HG02840 (cell line): ENCODE data around the gene HK1.
"Not testable (repeated sequence)": the region's sequence is repeated elsewhere in the genome, so short reads cannot be mapped to it uniquely, and the experiment has no call there.

Experiments used
- ATAC-seq: cut with Tn5 transposase; IDR thresholded peaks from one replicate; pipeline ENCODE4 v1.9.1; 2021; ENCODE audit warnings: mild to moderate bottlenecking, moderate library complexity, moderate number of reproducible peaks; ENCODE audit not compliant: unreplicated experiment, low FRiP score

Gene HK1

GRCh38 chr10:69253171-69253570 lies 25.1 kb upstream of the HK1 start:
- ATAC-seq, result no peak

GRCh38 chr10:69254877-69255276 lies 23.4 kb upstream of the HK1 start:
- no peak for ATAC-seq

GRCh38 chr10:69259547-69260243 lies 18.6 kb upstream of the HK1 start:
- no peak for ATAC-seq

- ATAC-seq, result no peak
Measured at GRCh38 chr10:69261184-69261583, 17.1 kb upstream of the HK1 start.

DNA sequence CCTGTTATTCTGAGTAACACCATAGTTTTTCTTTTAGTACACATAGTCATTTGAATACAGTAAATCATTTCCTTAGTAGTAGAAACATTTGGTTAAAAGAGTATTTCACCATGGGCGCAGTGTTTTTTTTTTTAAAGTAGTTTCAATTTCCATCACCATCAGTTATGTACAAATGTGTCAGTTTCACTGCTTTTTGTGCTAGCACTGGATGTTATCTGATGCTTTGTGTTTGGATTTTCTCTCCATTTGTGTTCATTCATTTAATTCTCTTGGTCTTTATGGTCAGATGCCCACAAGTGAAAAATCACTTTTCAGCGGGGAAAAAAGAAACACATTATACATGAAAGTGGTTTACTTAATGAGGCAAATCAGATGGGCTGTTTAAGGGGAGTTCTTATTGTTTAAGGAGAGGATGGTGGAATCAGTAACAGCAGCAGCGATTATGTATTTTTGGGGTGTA lies 16.0 kb upstream of the HK1 start:
- no peak for ATAC-seq

DNA sequence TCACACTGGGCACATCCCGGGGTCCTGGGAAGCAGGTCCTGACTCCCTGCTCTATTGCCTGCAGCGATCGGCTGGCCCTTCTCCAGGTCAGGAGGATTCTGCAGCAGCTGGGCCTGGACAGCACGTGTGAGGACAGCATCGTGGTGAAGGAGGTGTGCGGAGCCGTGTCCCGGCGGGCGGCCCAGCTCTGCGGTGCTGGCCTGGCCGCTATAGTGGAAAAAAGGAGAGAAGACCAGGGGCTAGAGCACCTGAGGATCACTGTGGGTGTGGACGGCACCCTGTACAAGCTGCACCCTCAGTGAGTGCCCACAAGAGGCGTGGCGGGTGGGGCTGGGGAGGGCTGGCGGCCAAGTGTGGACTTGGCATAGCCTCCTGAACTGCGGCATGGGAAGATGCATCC lies 12.8 kb upstream of the HK1 start:
- ATAC-seq, result no peak

DNA sequence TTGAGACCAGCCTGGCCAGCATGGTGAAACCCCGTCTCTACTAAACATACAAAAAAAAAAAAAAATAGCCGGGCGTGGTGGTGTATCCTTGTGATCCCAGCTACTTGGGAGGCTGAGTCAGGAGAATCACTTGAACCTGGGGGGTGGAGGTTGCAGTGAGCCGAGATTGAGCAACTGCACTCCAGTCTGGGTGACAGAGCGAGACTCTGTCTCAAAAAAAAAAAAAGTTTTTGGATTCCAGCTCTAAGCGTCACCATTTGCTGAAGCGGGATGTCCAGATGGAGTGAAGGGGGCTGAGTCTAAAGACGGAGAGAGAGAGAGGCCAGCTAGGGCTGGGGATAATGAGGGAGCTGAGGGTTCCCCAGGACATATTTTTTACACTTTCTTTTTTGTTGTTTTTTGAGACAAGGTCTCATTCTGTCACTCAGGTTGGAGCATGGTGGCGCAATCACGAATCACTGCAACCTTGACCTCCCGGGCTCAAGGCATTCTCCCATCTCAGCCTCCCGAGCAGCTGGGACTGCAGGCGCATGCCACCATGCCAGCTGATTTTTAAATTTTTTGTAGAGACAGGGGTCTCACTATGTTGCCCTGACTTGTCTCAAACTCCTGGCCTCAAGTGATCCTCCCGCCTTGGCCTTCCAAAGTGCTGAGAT lies 9.4 kb upstream of the HK1 start:
- no peak for ATAC-seq

DNA sequence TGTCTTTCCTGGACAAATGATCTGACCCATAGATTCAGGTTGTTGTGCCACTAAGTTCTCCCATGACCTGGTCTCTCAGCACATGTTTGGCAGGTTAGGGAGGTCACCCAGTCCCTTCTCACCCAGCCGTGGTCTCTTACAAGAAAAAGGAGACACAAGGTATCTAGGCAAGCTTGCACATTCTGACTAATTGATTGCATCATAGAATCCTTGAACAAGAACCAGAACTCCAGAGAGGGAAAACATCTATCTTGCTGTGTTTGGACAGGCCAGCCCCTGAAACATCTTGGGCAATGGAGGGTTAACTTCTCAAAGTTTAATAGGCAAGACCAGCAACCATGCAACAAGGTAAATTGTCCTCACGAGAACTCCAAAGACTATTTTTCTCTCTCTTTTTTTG lies 8.5 kb upstream of the HK1 start:
- ATAC-seq, result no peak

GRCh38 chr10:69270990-69271389 lies 7.3 kb upstream of the HK1 start:
- no peak for ATAC-seq

GRCh38 chr10:69272624-69273023 lies 5.7 kb upstream of the HK1 start:
- no peak for ATAC-seq

DNA sequence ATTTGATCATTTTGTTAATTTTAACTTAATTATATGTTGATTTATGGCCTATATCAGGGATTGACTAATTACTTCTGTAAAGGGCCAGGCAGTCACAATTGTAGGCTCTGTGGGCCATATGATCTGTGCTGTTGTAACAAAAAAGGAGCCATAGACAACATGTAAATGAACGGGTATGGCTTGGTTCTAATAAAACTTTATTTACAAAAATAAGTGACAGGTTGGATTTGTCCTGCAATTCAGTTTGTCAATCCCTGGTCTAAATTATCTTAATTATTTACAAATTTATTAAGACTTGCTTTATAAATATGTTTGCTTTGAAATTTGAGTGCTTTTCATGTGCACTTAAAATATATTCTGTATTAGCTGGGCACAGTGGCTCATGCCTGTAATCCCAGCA lies 2.9 kb upstream of the HK1 start:
- ATAC-seq, result no peak

DNA sequence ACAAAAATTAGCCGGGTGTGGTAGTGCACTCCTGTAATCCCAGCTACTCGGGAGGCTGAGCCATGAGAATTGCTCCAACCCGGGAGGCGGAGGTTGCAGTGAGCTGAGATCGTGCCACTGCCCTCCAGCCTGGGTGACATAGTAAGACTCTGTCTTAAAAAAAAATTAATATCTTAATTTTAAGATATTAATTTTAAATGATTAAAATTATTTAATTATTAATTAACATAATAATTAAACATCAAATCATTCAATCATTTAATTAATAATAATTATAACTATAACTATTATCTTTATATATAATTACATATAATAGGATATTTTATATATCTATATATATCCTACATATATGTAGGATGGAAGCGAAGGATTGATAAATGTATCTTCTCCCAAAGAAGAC lies 1.8 kb upstream of the HK1 start:
- ATAC-seq, result no peak

DNA sequence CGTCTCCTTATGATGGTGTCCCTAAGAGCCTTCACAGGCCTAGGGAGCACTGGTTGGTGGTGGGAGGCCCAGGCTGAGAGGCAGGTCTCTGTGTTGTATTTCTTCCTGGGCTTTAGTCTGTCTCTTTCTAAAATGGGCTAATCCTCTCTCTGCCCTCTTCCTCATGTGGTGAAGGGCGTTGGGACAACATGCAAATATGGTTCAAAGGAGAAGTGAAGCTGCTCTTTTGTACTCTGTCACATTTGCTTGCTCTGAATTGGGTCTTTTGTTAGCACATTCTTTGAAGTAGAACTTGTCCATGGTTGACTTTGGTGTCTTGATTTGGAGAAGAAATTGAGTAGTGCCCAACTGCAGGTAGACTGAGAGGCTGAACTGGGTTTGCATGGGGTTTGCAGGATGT lies 814 bp downstream of the HK1 start:
- ATAC-seq, result no peak

DNA sequence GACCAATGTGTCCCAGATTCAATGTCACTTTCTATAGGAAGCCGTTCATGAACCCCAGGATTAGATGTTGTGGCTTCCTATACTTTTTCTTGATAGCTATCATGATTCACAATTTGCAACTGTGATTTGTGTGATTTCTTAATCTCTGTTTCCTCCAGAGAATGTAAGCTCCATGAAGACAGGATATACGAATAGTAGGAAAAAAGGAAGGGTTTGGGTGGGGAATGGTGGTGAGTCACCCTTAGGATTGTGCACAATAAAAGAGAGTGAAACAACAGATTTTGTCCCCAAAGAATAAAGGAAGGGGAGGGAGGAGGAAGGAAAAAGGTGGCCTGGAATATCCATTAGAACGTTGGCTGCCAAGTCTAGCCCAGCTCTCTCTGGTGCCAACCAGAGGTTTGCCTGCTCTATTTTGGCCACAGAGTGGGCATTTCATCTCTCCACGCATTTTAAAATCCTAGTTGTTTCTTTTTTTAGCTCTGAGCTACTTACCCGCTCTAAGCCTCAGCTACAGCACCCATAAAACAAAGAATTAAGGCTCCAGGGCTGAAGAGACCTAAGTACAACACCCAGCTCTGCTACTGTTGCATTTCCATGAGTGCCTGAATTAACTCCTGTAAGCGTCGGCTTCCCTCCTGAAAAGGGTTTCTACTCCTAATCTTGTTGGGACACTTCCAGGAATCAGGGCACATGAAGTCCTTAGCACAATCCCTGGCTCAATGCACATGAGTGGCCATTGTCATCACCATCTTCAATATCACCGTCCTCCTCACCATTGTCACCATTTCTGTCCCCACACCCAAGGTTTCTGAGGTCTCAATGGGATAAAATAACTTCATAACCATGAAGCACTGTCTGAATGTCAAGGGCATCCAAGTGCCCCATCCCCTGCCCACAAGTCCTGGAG lies 3.5 kb downstream of the HK1 start:
- no peak for ATAC-seq

- not testable (repeated sequence) for ATAC-seq
Measured at GRCh38 chr10:69284402-69284801, 6.1 kb downstream of the HK1 start.

- ATAC-seq, result no peak
Measured at GRCh38 chr10:69285699-69286098, 7.4 kb downstream of the HK1 start.

- ATAC-seq, result no peak
Measured at GRCh38 chr10:69287181-69287580, 8.9 kb downstream of the HK1 start.

GRCh38 chr10:69290993-69291392 lies 12.7 kb downstream of the HK1 start:
- ATAC-seq, result no peak

DNA sequence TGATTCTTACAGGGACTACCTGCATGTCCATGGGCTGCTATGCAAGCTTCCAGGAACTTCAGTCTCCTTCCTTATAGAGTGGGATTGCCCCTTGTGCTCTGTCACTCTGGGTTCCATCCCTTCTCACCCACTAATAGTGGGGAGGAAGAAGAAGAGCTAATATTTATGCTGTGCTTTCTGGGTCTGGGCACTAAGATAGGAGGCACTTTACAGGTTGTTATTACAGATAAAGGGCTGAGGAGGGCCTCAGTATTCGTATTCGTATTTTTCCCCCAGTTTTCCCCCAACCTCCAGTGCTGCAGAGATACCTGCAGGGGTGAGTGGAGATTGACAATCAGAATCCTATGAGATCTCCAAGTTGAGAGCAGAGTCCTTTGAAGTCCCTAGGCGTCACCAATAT lies 14.2 kb downstream of the HK1 start:
- ATAC-seq, result no peak

GRCh38 chr10:69295027-69295636 lies 16.8 kb downstream of the HK1 start:
- ATAC-seq, result no peak

GRCh38 chr10:69303632-69304051 lies 25.3 kb downstream of the HK1 start:
- no peak for ATAC-seq
